HepG2 (cell line): ENCODE measurements around the gene YY1. TPM values are rescaled to one million over a fixed set of nuclear protein-coding genes. Genes with fewer than 3 reads are reported as not detected.

Source experiments
- ATAC-seq: fragments of 200-7000 bp; cut with Tn5 transposase; 3 replicates; pipeline ENCODE4 v1.9.1; 2020; ENCODE audit warnings: mild to moderate bottlenecking, moderate library complexity
- BruUV-seq: library from RNA; stranded (reverse); fragments of 400-500 nt; replicated peaks from 2 replicates; lab custom pipeline; 2021; lab: Mats Ljungman, UMichigan
- CTCF ChIA-PET: fragments of 300-600 bp; formaldehyde crosslinking; extraction: SDS; loops from one replicate; lab custom pipeline; 2021; ENCODE audit warnings: low total read pairs, inconsistent platforms, low intra/inter-chr PET ratio; lab: Yijun Ruan, JAX
- POLR2A ChIA-PET: fragments of 350-600 bp; sonication (Branson Sonifier 250); formaldehyde crosslinking; loops from one replicate; lab custom pipeline; 2020; ENCODE audit warnings: antibody characterized with exemption, inconsistent platforms; lab: Yijun Ruan, JAX
- DNase-seq: peaks from one replicate; pipeline ENCODE4 v3.0.0-alpha.2; 2015; ENCODE audit warnings: low spot score
- FAIRE-seq: peaks from 3 replicates; lab custom pipeline; 2011; peaks lifted over from hg19 to GRCh38; lab: Jason Lieb, UNC
- H2AFZ ChIP-seq: one replicate; pipeline ENCODE4 v1.6.1; 2011; ENCODE audit warnings: low read length, inconsistent platforms
- H3K27ac ChIP-seq: fragments of 300-600 bp; 3 replicates; pipeline ENCODE4 v1.8.0; 2011; ENCODE audit warnings: mixed run types, mild to moderate bottlenecking, mixed read lengths, low read length, inconsistent platforms; ENCODE audit not compliant: insufficient read depth; ENCODE audit errors: extremely low read length
- H3K27me3 ChIP-seq, 2 experiments: fragments of 200-600 bp in 1 of 2; 2 replicates in 1 of 2; 3 replicates in 1 of 2; pipeline versions ENCODE4 v1.6.0 to v1.8.0; 2011; ENCODE audit warnings: low read length in 2 of 2, mild to moderate bottlenecking in 2 of 2, moderate library complexity in 2 of 2, inconsistent platforms in 1 of 2; ENCODE audit not compliant: insufficient read depth in 2 of 2, control insufficient read depth in 1 of 2
- H3K36me3 ChIP-seq, 2 experiments: fragments of 200-600 bp in 1 of 2; replicated peaks in 1 of 2; 2 replicates in 1 of 2; 3 replicates in 1 of 2; pipeline versions ENCODE4 v1.5.1 to v1.8.0; 2011; ENCODE audit warnings: low read length in 2 of 2, inconsistent platforms in 1 of 2; ENCODE audit not compliant: insufficient read depth in 2 of 2, control insufficient read depth in 1 of 2
- H3K4me1 ChIP-seq: 2 replicates; pipeline ENCODE4 v1.5.1; 2012; ENCODE audit warnings: low read length, inconsistent platforms; ENCODE audit not compliant: insufficient read depth
- H3K4me2 ChIP-seq: 2 replicates; pipeline ENCODE4 v1.6.0; 2011; ENCODE audit warnings: low read depth, low read length, inconsistent platforms
- H3K4me3 ChIP-seq, 3 experiments: fragments of 200-600 bp in 1 of 3; sonication (generic), shearing (Covaris generic) in 1 of 3; replicated peaks in 1 of 3; 2 replicates each; pipeline ENCODE4 v1.5.1; 2011 to 2016; ENCODE audit warnings: low read length in 3 of 3, inconsistent platforms in 2 of 3, low read depth in 2 of 3, mild to moderate bottlenecking in 2 of 3, control low read depth in 1 of 3, mixed read lengths in 1 of 3; ENCODE audit not compliant: insufficient read depth in 1 of 3
- H3K79me2 ChIP-seq: one replicate; pipeline ENCODE4 v1.6.1; 2011; ENCODE audit warnings: low read length, inconsistent platforms; ENCODE audit not compliant: insufficient read depth
- H3K9ac ChIP-seq: 2 replicates; pipeline ENCODE4 v1.6.0; 2011; ENCODE audit warnings: mild to moderate bottlenecking, low read depth, low read length, inconsistent platforms; ENCODE audit not compliant: insufficient read depth
- H3K9me3 ChIP-seq: 2 replicates; pipeline ENCODE4 v1.5.1; 2012; ENCODE audit warnings: mild to moderate bottlenecking, low read length
- H4K20me1 ChIP-seq: 2 replicates; pipeline ENCODE4 v1.6.0; 2011; ENCODE audit warnings: inconsistent platforms, mild to moderate bottlenecking, low read length, moderate library complexity; ENCODE audit not compliant: insufficient read depth
- PRDM10 ChIP-seq: sonication (generic); formaldehyde crosslinking; IDR thresholded peaks from 2 replicates; pipeline ENCODE4 v1.4.0; 2020; ENCODE audit warnings: low read depth, missing genetic modification reagents
- REPIN1 ChIP-seq: sonication (generic); formaldehyde crosslinking; IDR thresholded peaks from 2 replicates; pipeline ENCODE4 v1.8.0; 2022; ENCODE audit warnings: missing genetic modification reagents, low read depth, mild to moderate bottlenecking, borderline replicate concordance
- RORA ChIP-seq: sonication (generic); formaldehyde crosslinking; IDR thresholded peaks from 2 replicates; pipeline ENCODE4 v1.5.0; 2020; ENCODE audit warnings: mild to moderate bottlenecking, missing genetic modification reagents, moderate library complexity
- ZNF678 ChIP-seq: sonication (generic); formaldehyde crosslinking; IDR thresholded peaks from 2 replicates; pipeline ENCODE4 v1.4.0; 2020; ENCODE audit warnings: mild to moderate bottlenecking, missing genetic modification reagents
- WGBS: methylation state at CpG from one replicate; pipeline ENCODE4 v1.1.6; 2017; ENCODE audit warnings: low lambda C conversion rate; 5-methylcytosine and 5-hydroxymethylcytosine counted together
- in situ Hi-C: cut with HindIII; loops from 2 replicates; pipeline ENCODE4 v1.10.0; 2017; ENCODE audit warnings: low pct_unique_long_range_greater_than_20kb; ENCODE audit not compliant: extremely low pct_ligation_motif_present
- intact Hi-C: fragments of 100-400 bp; cut with micrococcal nuclease; formaldehyde crosslinking; loops from one replicate; pipeline ENCODE4 v1.10.0; 2022; ENCODE audit not compliant: unreplicated experiment
- polyA plus RNA-seq, 8 experiments: library from polyadenylated mRNA; depleted of rRNA in 3 of 8; stranded (reverse) in 7 of 8; unstranded in 1 of 8; fragments of >200 nt; fragmentation: Illumina TruSeq in 4 of 8; extraction: Trizol in 4 of 8; gene quantifications; 2 replicates each; pipeline versions ENCODE4 v1.2.1 to v1.2.3, GENCODE V29; 2011 to 2016; ENCODE audit warnings: low read depth in 4 of 8, missing spikeins in 1 of 8, mixed read lengths in 1 of 8; ENCODE audit not compliant: insufficient read depth in 1 of 8
- total RNA-seq, 5 experiments: library from RNA; depleted of rRNA; stranded (reverse); fragments of >200 nt; fragmentation: Illumina TruSeq; extraction: Trizol; gene quantifications; 2 replicates each; pipeline ENCODE4 v1.2.3, GENCODE V29; 2016; ENCODE audit warnings: low read depth in 1 of 5

The YY1 gene
- total and polyA plus RNA-seq, 2 of the 13 experiments (the other 11 are each of a cell fraction or from before 2014, with no cell fraction given): 29.4 to 68.1 TPM

- Histone ChIP-seq H3K27ac (no peak overlapping the region), H3K36me3 (no peaks in the 10 kb centered on the region), H3K9ac (no peak overlapping the region), H3K79me2 (no peaks in the 10 kb centered on the region), H3K4me3 (no peak overlapping the region), H2AFZ (no peak overlapping the region), H3K27me3 (no peaks in the 10 kb centered on the region), H4K20me1 (no peaks in the 10 kb centered on the region), H3K9me3 (no peaks in the 10 kb centered on the region), H3K4me1 (peaks cover 43% of the 10 kb centered on the region), H3K4me2 (no peak overlapping the region)
- 73% methylated on average over 7 of the region's 8 CpGs for WGBS
- DNase-seq (no peak), FAIRE-seq (no peak), ATAC-seq (no peak; the same call in 2 of the 3 replicates)
- ChIA-PET POLR2A (no interaction called here), CTCF (no interaction called here)
- intact Hi-C loops (no loop called here), in situ Hi-C loops (no loop called here)
- no TSS peak for BruUV-seq
- TF ChIP-seq REPIN1 (CRISPR knock-in tag) (no peak), PRDM10 (CRISPR knock-in tag) (no peak), RORA (no peak), ZNF678 (CRISPR knock-in tag) (no peak)
Observed at GRCh38 chr14:100199240-100199860, 39.6 kb upstream of the YY1 start.
